Ovary (tissue), 9 donors: ENCODE results near the gene NR2E3. TPM values are rescaled to one million over a fixed set of nuclear protein-coding genes. Genes with fewer than 3 reads are reported as not detected.

Experiments
- DNase-seq, 5 donors: peaks; one replicate each; pipeline ENCODE4 v3.0.0-alpha.2; 2019 to 2020
- H3K27ac ChIP-seq, 2 donors: fragments of 200-600 bp; one replicate each; pipeline versions ENCODE4 v1.5.1 to v1.8.0; 2019 to 2022
- H3K27me3 ChIP-seq: fragments of 200-600 bp; one replicate; pipeline ENCODE4 v1.8.0; 2022
- H3K36me3 ChIP-seq: fragments of 200-600 bp; sonication (generic); one replicate; pipeline ENCODE4 v1.5.1; 2019
- H3K4me1 ChIP-seq: one replicate; pipeline ENCODE4 v1.8.1; 2013; ENCODE audit warnings: mild to moderate bottlenecking, moderate library complexity; ENCODE audit not compliant: insufficient read depth
- H3K4me3 ChIP-seq: fragments of 200-600 bp; sonication (generic); one replicate; pipeline ENCODE4 v1.5.1; 2017
- H3K9me3 ChIP-seq, 2 donors: fragments of 200-600 bp in 1 of 2; sonication (generic) in 1 of 2; one replicate each; pipeline versions ENCODE4 v1.5.1 to v1.8.1; 2013 to 2019; ENCODE audit warnings: mild to moderate bottlenecking in 1 of 2, moderate library complexity in 1 of 2
- EP300 ChIP-seq: sonication (generic); formaldehyde crosslinking; IDR thresholded peaks from one replicate; pipeline ENCODE4 v1.6.1; 2017; ENCODE audit warnings: antibody characterized with exemption
- POLR2A ChIP-seq: fragments of 450-650 bp; IDR thresholded peaks from one replicate; pipeline ENCODE4 v1.6.1; 2017; ENCODE audit warnings: antibody characterized with exemption, mild to moderate bottlenecking, moderate library complexity
- WGBS, 3 donors: extraction: QIAGEN DNeasy Blood & Tissue Kit in 1 of 3; methylation state at CpG; one replicate each; pipeline versions ENCODE4 v1.1.5 to v1.1.7; 2013 to 2017; 5-methylcytosine and 5-hydroxymethylcytosine counted together
- intact Hi-C, 4 donors: fragments of 100-400 bp; cut with DNase I; formaldehyde crosslinking; loops; one replicate each; pipeline versions ENCODE4 v1.11.0 to v1.15.1; 2022 to 2023
- polyA plus RNA-seq, 2 donors: library from polyadenylated mRNA; stranded (reverse); fragments of 200-250 nt in 1 of 2; fragments of 350-450 nt in 1 of 2; fragmentation: Illumina TruSeq in 1 of 2; extraction: RNeasy Lipid Tissue Mini Kit (QIAGEN cat#74804) in 1 of 2; gene quantifications; one replicate each; pipeline ENCODE4 v1.2.3, GENCODE V29; 2013 to 2014
- total RNA-seq, 7 donors: library from RNA; depleted of rRNA in 2 of 7; stranded (reverse); fragments of >200 nt in 2 of 7; fragmentation: NEBNext Ultra II Directional in 3 of 7; extraction: Animal tissue kit (Norgen Biotek cat#: 25700) in 3 of 7; gene quantifications; one replicate each; pipeline versions ENCODE4 v1.1.0 to v1.2.4, GENCODE V29; 2016 to 2023
- TF ChIP-seq, protein P1 (sequence below), 3 donors: fragments of 450-650 bp in 2 of 3; fragments of 200-600 bp in 1 of 3; IDR thresholded peaks; one replicate each; pipeline versions ENCODE4 v1.5.1 to v1.8.0; 2016 to 2022; ENCODE audit warnings: antibody characterized with exemption in 3 of 3, mild to moderate bottlenecking in 1 of 3
- donor health status: DM: no; HTN: no; CAD: no; lungs with moderate emphysema.
- donor health status: DM: no; HTN: no; CAD: no.
- donor health status: Bipolar disorder and iron deficiency.
- donor health status: DM: yes; HTN: yes; CAD: no.
- donor health status: DM: no; HTN: no; CAD: no.
- donor health status: DM: yes; HTN: yes; CAD: no.

Gene NR2E3
- total and polyA plus RNA-seq, 9 donors, result 0.04 to 0.69 (median 0.22) TPM; not detected in 5

GRCh38 chr15:71788646-71789579, 21.4 kb upstream of the NR2E3 start:
- Histone ChIP-seq H3K36me3 (no peaks in the 10 kb centered on the region), H3K9me3 (no peaks in the 10 kb centered on the region), H3K4me1 (no peaks in the 10 kb centered on the region), H3K27me3 (no peaks in the 10 kb centered on the region), H3K4me3 (no peak overlapping the region), H3K27ac (no peak overlapping the region)
- intact Hi-C loops, result no loop called here
- TF ChIP-seq POLR2A, result no peak
- TF ChIP-seq, protein P1, sequence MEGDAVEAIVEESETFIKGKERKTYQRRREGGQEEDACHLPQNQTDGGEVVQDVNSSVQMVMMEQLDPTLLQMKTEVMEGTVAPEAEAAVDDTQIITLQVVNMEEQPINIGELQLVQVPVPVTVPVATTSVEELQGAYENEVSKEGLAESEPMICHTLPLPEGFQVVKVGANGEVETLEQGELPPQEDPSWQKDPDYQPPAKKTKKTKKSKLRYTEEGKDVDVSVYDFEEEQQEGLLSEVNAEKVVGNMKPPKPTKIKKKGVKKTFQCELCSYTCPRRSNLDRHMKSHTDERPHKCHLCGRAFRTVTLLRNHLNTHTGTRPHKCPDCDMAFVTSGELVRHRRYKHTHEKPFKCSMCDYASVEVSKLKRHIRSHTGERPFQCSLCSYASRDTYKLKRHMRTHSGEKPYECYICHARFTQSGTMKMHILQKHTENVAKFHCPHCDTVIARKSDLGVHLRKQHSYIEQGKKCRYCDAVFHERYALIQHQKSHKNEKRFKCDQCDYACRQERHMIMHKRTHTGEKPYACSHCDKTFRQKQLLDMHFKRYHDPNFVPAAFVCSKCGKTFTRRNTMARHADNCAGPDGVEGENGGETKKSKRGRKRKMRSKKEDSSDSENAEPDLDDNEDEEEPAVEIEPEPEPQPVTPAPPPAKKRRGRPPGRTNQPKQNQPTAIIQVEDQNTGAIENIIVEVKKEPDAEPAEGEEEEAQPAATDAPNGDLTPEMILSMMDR (IDR thresholded peaks at IDR 0.05), result no peak
- no peak for TF ChIP-seq EP300
- 84 to 88% (median 87%) methylated on average over 15 of the region's 15 CpGs for WGBS, 3 donors
- DNase-seq, result no peak

- DNase-seq, result no peak
- Histone ChIP-seq H3K4me3 (no peak overlapping the region), H3K4me1 (no peaks in the 10 kb centered on the region), H3K27ac (no peak overlapping the region), H3K27me3 (no peaks in the 10 kb centered on the region), H3K9me3 (no peaks in the 10 kb centered on the region), H3K36me3 (no peaks in the 10 kb centered on the region)
- no peak for TF ChIP-seq EP300
- TF ChIP-seq POLR2A, result no peak
- TF ChIP-seq, protein P1 (IDR thresholded peaks at IDR 0.05), result no peak
- intact Hi-C loops, result no loop called here
- 87 to 96% (median 93%) methylated on average over 6 of the region's 6 CpGs for WGBS, 3 donors
These were observed 20.7 kb upstream of the NR2E3 start for GRCh38 chr15:71789616-71790015.

DNA sequence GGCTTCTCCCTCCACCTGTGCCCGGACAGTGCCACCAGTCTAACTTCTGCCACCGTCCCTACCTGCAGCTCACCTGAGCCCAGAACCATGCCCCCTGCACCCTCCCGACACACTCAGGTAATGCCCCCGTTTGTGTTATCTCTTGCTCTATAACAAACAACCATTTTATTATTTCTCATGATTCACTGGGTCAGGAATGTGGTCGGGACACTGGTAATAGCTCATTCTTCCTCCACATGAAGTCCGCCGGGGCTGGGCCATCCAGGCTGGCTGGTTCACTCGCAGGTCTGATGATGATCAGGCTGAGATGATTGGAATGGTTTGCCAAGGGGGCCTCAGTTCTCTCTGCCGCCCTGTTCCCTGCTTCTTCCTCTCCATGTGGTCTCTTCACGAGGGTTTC, 20.3 kb upstream of the NR2E3 start:
- no peaks in the 10 kb centered on the region for H3K9me3 ChIP-seq
- no peak for DNase-seq
- H3K27ac ChIP-seq, result no peak overlapping the region
- no peaks in the 10 kb centered on the region for H3K27me3 ChIP-seq
- H3K4me3 ChIP-seq, result no peak overlapping the region
- WGBS, 3 donors, result 73 to 80% (median 77%) methylated on average over 10 of the region's 10 CpGs
- intact Hi-C loops, result no loop called here
- no peaks in the 10 kb centered on the region for H3K36me3 ChIP-seq
- TF ChIP-seq EP300 (no peak), POLR2A (no peak)
- TF ChIP-seq, protein P1 (IDR thresholded peaks at IDR 0.05), result no peak
- H3K4me1 ChIP-seq, result no peaks in the 10 kb centered on the region

- no peaks in the 10 kb centered on the region for H3K4me1 ChIP-seq
- TF ChIP-seq POLR2A (no peak), EP300 (no peak)
- TF ChIP-seq, protein P1 (IDR thresholded peaks at IDR 0.05), result no peak
- H3K4me3 ChIP-seq, result no peak overlapping the region
- DNase-seq, result no peak
- H3K27me3 ChIP-seq, result no peaks in the 10 kb centered on the region
- H3K27ac ChIP-seq, result no peak overlapping the region
- H3K9me3 ChIP-seq, result no peaks in the 10 kb centered on the region
- H3K36me3 ChIP-seq, result no peaks in the 10 kb centered on the region
- intact Hi-C loops, result no loop called here
- WGBS, 3 donors, result 91 to 93% (median 93%) methylated on average over 7 of the region's 7 CpGs
These were observed 18.4 kb upstream of the NR2E3 start for GRCh38 chr15:71791975-71792374.
